Measurements from ENCODE around the gene POLR2J. TPM values are rescaled to one million over a fixed set of nuclear protein-coding genes. Genes with fewer than 3 reads are reported as not detected.
"Not testable (repeated sequence)": the region's sequence is repeated elsewhere in the genome, so short reads cannot be mapped to it uniquely, and the experiment has no call there.

Gene POLR2J
- total RNA-seq, 1 donor from 2014 or later = 49.0 TPM

- intact Hi-C loops (cut with DNase I); ATAC-seq: not testable (repeated sequence)
- DNase-seq (ENCODE audit: missing footprints) = peak; percentile 37
Measured at GRCh38 chr7:102498321-102498720, 19.6 kb upstream of the POLR2J start.

GRCh38 chr7:102497308-102497707 lies 18.6 kb upstream of the POLR2J start:
- intact Hi-C loops (cut with DNase I) = not testable (repeated sequence)
- DNase-seq (ENCODE audit: missing footprints) = peak; percentile 42

GRCh38 chr7:102496861-102497260 lies 18.1 kb upstream of the POLR2J start:
- intact Hi-C loops (cut with DNase I) = not testable (repeated sequence)
- peak; percentile 33 for DNase-seq (ENCODE audit: missing footprints)

More at GRCh38 chr7:102497308-102497707, 18.6 kb upstream of the POLR2J start:
- not testable (repeated sequence) for ATAC-seq

GRCh38 chr7:102494473-102495149 lies 15.9 kb upstream of the POLR2J start:
- intact Hi-C loops (cut with DNase I); DNase-seq (ENCODE audit: missing footprints): not testable (repeated sequence)
- peak; percentile 44 for ATAC-seq

More at GRCh38 chr7:102496861-102497260, 18.1 kb upstream of the POLR2J start:
- ATAC-seq = not testable (repeated sequence)

DNA sequence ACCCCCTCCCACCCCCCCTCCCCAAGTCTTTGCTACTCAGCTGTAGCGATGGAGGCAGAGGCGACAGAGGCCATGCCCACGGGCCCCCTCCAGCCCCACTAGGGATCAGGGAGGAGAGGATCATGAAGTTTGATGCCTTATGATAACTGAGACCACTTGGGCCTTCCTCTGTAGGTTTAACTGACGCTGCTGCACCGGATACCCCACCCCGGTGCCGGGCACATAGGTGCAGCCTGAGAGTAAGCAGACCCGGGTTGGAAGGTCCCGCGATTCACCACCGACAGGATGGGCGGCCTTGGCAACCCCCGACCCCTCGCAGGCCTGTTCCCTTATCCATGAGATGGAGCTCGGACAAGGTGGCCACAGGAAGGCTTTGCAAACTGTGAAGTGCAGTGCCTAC lies 15.3 kb upstream of the POLR2J start:
- intact Hi-C loops (cut with DNase I); ATAC-seq: not testable (repeated sequence)
- DNase-seq (ENCODE audit: missing footprints) = peak; percentile 23

GRCh38 chr7:102493220-102493935 lies 14.7 kb upstream of the POLR2J start:
- intact Hi-C loops (cut with DNase I); DNase-seq (ENCODE audit: missing footprints): not testable (repeated sequence)
- ATAC-seq = peak; percentile 75

DNA sequence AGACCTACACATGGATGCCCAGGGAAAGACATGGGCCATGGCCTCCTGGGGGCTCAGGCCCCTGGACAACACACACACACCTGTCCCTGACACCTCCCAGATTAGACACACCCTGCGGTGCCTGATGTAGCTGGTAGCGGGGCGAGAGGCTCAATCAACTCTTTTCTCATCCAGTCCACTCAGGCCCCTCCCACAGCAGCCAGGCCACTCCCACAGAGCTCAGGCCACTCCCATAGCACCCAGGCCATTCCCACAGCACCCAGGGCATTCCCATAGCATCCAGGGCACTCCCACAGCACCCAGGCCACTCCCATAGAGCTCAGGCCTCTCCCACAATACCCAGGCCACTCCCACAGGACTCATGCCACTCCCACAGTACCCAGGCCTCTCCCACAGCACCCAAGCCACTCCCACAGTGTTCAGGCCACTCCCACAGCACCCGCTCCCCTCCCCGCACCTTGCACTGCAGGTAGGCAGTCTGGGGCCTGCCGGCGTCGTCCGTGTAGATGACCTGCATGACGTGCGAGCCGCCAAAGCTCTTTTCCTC lies 11.9 kb upstream of the POLR2J start:
- ATAC-seq = peak; percentile 39
- peak; percentile 62 for DNase-seq (ENCODE audit: missing footprints)
- intact Hi-C loops (cut with DNase I) = not testable (repeated sequence)

DNA sequence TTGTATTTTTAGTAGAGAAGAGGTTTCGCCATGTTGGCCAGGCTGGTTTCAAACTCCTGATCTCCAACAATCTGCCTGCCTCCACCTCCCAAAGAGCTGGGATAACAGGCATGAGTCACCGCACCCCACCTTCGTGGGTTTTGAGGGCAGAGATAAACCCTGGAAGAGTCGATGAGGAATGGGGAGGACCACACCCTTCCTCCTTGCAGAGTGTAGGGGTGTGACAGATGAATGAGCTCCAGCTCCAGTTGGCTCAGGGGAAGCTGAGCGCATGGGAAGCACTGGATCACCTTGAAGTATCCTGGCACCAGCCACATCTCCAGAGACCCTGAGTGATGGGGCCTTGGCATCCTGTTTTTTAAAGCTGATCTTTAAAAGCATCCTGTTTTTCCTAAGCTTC lies 5.6 kb upstream of the POLR2J start:
- DNase-seq (ENCODE audit: missing footprints); ATAC-seq; intact Hi-C loops (cut with DNase I): not testable (repeated sequence)

DNA sequence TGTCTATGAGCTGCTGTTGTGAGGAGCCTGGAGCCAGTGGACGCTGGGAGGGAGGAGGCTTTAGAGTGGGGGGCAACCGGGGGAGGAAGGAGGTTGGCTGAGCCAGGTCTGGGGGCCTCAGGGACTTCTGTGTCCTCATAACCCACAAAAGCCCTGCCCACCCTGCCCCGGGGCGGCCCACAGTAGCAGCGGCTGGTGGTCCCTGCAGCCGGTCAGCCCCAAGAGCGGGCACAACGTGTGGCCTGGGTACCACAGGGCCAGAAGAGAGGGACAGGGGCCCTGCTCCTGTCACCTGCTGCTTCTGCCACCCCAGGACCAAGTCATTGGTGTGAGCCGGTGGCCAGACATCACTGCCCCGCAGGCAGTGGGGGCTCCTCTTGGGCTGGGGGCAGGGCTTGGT lies 3.2 kb upstream of the POLR2J start:
- ATAC-seq; DNase-seq (ENCODE audit: missing footprints); intact Hi-C loops (cut with DNase I): not testable (repeated sequence)

GRCh38 chr7:102479982-102480637 lies 1.4 kb upstream of the POLR2J start:
- intact Hi-C loops (cut with DNase I); DNase-seq (ENCODE audit: missing footprints); ATAC-seq: not testable (repeated sequence)

DNA sequence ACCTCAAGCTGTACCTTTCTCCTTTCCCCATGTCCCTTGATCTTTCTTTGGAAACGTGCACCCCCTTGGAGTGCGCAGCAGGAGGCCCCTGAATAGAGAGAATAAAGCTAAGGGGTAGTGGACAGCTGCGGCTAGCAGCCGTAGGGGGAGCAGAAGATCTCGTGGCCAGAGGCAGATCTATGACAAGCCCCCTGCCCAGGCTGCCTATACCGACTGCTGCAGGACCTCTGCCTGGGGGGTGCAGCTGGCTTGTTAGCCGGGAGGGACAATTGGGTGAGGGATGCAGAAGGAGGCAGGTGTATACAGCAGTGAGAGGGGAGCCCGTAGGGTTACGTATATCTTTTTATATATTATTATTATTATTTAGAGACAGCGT lies 475 bp upstream of the POLR2J start:
- intact Hi-C loops (cut with DNase I) = not testable (repeated sequence)

DNA sequence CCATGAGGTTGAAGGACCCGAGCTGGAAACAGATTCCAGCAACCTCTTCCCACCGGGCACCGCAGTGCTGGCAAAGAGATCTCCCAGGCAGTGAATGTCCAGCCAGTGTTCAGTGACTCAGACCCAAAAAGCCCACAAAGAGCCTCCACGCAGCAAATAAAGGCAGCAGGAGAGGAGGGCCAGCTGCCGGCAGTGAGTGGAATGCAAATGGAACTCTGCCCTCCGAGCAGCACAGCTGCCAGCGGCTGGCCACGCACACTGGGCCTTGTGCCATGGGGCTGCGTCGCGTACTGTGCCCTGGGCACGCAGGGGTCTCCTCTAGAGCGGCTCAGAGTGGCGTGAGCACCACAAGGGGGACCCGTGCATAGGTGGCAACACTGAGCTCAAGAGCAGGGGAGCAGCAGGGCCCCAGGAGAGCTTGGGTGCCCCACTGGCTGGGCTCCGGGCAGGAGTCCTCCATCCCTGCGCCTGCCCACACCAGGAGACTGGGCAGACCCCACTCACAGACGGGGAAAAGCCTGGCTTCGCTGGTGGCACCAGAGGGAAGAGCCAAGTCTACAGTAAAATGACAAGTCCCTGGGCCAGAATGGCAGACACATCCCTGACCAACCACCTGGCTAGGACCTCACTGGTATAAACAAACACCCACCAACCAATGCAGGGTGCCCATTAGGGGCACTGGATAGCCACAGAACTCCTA lies 3.8 kb downstream of the POLR2J start:
- DNase-seq (ENCODE audit: missing footprints); intact Hi-C loops (cut with DNase I); ATAC-seq: not testable (repeated sequence)

More for the DNA sequence above, 475 bp upstream of the POLR2J start:
- not testable (repeated sequence) for DNase-seq (ENCODE audit: missing footprints); ATAC-seq

DNA sequence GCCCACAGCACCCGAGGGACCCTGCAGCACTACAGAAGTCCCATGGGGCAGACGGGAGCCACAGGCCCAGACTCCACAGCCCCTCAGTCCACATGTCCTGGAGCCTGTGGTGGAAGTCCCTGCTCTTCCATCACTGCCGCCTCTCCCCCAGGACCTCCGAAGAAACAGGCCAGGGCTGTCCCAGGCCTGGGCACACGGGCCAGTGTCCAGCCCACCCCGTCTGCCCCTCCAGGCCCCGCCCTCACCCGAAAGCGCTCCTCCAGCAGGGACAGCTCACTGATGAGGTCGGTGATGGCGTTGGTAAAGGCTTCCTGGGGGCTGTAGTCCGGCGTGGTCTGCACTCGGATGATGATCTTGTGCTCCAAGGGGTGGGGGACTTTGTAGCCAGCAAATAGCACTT lies 4.6 kb downstream of the POLR2J start:
- DNase-seq (ENCODE audit: missing footprints); intact Hi-C loops (cut with DNase I); ATAC-seq: not testable (repeated sequence)

DNA sequence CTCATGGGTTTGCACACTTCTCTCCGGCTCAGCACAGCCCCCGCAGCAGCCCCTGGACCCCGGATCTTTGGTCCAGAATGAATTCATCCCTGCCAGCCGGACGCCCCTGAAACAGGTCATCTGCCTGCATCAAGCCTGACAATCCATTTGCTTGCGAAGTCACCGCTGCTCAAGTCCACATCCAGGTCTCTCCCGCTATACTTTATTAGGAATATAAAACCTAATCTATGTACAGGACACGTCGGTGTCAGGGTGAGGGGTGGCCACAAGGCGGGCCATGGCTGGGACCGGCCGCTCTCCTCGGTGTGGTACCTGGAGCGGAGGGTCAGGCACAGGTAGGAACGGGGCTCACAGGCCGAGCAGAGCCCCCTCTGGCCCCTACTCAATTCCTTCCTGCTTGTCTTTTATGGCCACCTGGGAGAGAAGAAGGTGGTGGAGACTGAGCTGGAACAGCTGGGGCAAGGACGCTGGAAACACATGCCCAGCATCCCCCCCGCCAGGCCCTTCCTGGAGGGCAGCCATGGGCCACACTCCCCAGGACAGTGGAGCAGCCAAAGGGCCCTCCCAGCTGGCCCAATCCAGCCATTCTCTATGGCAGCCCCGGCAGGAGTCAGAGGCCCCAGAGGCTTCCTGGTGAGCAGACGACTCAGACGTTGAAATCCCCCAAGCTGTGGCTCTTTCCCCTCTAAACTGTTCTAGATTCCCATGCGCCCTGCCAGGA lies 5.3 kb downstream of the POLR2J start:
- DNase-seq (ENCODE audit: missing footprints) (no peak), ATAC-seq (no peak)
- intact Hi-C loops (cut with DNase I) = no loop called here

DNA sequence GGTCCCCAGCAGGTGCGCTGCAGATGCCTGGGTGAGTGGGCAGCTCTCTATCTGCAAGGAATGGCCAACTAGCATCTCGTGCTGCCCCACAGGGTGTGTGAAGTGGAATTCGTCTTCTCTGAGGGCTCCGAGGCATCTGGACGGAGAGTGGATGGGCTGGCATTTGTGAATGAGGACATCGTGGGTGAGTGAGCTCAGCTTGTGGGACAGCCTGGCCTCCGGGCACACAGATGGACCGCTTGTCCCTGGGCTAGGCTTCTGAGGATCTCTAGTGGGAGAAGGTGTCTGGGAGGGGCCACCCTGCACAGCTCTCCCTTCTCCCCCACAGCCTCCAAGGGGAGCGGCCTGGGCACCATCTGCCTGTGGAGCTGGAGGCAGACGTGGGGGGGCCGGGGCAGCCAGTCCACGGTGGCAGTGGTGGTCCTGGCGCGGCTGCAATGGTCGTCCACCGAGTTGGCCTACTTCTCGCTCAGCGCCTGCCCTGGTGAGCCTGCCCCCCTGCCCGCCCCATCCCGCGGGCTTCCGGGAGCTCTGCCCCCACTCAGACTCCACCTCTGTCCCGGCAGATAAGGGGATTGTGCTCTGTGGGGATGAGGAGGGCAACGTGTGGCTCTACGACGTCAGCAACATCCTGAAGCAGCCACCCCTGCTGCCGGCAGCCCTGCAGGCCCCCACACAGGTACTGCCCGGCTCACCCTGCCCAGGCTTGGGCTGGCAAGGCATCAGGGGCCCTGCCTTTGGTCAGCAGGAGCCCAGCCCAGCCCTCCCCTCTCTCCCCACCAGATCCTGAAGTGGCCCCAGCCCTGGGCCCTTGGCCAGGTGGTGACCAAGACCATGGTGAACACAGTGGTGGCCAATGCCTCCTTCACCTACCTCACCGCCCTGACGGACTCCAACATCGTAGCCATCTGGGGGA lies 6.3 kb downstream of the POLR2J start:
- no peak for ATAC-seq
- intact Hi-C loops (cut with DNase I) = no loop called here
- no peak for DNase-seq (ENCODE audit: missing footprints)

GRCh38 chr7:102471791-102472125 lies 7.0 kb downstream of the POLR2J start:
- ATAC-seq (no peak), DNase-seq (ENCODE audit: missing footprints) (no peak)
- intact Hi-C loops (cut with DNase I) = no loop called here
